H9 (cell line): ENCODE data around the gene MTFMT. TPM values are rescaled to one million over a fixed set of nuclear protein-coding genes. Genes with fewer than 3 reads are reported as not detected.

ENCODE experiments used
- DNase-seq: peaks from one replicate; pipeline ENCODE4 v3.0.0-alpha.2; 2017
- H2AFZ ChIP-seq: one replicate; pipeline ENCODE4 v1.6.1; 2013; ENCODE audit warnings: mild to moderate bottlenecking, low read length, control low read depth, moderate library complexity
- H2AK5ac ChIP-seq: 2 replicates; pipeline ENCODE4 v1.6.1; 2013; ENCODE audit warnings: low read length, control low read depth, mixed read lengths; ENCODE audit not compliant: insufficient read length
- H2BK120ac ChIP-seq: one replicate; pipeline ENCODE4 v1.6.1; 2013; ENCODE audit warnings: low read depth, mild to moderate bottlenecking, low read length, control low read depth, inconsistent platforms; ENCODE audit not compliant: poor library complexity, severe bottlenecking
- H2BK12ac ChIP-seq: 2 replicates; pipeline ENCODE4 v1.6.1; 2013; ENCODE audit warnings: low read length, control low read depth, mixed read lengths, low read depth; ENCODE audit not compliant: insufficient read length
- H2BK15ac ChIP-seq: 2 replicates; pipeline ENCODE4 v1.6.1; 2013; ENCODE audit warnings: low read depth, low read length, control low read depth
- H2BK20ac ChIP-seq: one replicate; pipeline ENCODE4 v1.6.1; 2013; ENCODE audit warnings: low read depth, mild to moderate bottlenecking, low read length, control low read depth, inconsistent platforms; ENCODE audit not compliant: poor library complexity, severe bottlenecking
- H2BK5ac ChIP-seq: 2 replicates; pipeline ENCODE4 v1.6.1; 2013; ENCODE audit warnings: low read length, control low read depth, mixed read lengths; ENCODE audit not compliant: insufficient read length
- H3K14ac ChIP-seq: 2 replicates; pipeline ENCODE4 v1.6.1; 2013; ENCODE audit warnings: low read length, control low read depth; ENCODE audit not compliant: insufficient read depth
- H3K18ac ChIP-seq: 2 replicates; pipeline ENCODE4 v1.6.1; 2013; ENCODE audit warnings: low read depth, mild to moderate bottlenecking, mixed read lengths, low read length, control low read depth; ENCODE audit not compliant: insufficient read length
- H3K23ac ChIP-seq: 2 replicates; pipeline ENCODE4 v1.6.1; 2013; ENCODE audit warnings: low read length, control low read depth, mixed read lengths, low read depth; ENCODE audit not compliant: insufficient read length
- H3K23me2 ChIP-seq: 2 replicates; pipeline ENCODE4 v1.6.1; 2013; ENCODE audit warnings: low read depth, mild to moderate bottlenecking, mixed read lengths, low read length, control low read depth; ENCODE audit not compliant: insufficient read length, poor library complexity, severe bottlenecking
- H3K27ac ChIP-seq: 2 replicates; pipeline ENCODE4 v1.5.1; 2013; ENCODE audit warnings: low read length, control low read depth, mixed read lengths, low read depth; ENCODE audit not compliant: insufficient read length
- H3K27me3 ChIP-seq: 2 replicates; pipeline ENCODE4 v1.6.1; 2013; ENCODE audit warnings: low read length, control low read depth, inconsistent platforms; ENCODE audit not compliant: insufficient read depth
- H3K4ac ChIP-seq: 2 replicates; pipeline ENCODE4 v1.6.1; 2013; ENCODE audit warnings: low read depth, mild to moderate bottlenecking, control low read depth, inconsistent platforms, low read length, moderate library complexity
- H3K4me1 ChIP-seq: 2 replicates; pipeline ENCODE4 v1.6.1; 2013; ENCODE audit warnings: low read length, control low read depth, inconsistent platforms; ENCODE audit not compliant: insufficient read depth
- H3K4me2 ChIP-seq: 2 replicates; pipeline ENCODE4 v1.6.1; 2013; ENCODE audit warnings: low read length, control low read depth, mixed read lengths; ENCODE audit not compliant: insufficient read length, insufficient read depth
- H3K56ac ChIP-seq: 2 replicates; pipeline ENCODE4 v1.6.1; 2013; ENCODE audit warnings: low read depth, mild to moderate bottlenecking, mixed read lengths, low read length, control low read depth; ENCODE audit not compliant: insufficient read length
- H3K79me1 ChIP-seq: 2 replicates; pipeline ENCODE4 v1.6.1; 2013; ENCODE audit warnings: low read depth, mild to moderate bottlenecking, moderate library complexity, low read length, control low read depth, inconsistent platforms; ENCODE audit not compliant: insufficient read depth, poor library complexity, severe bottlenecking
- H3K79me2 ChIP-seq: 2 replicates; pipeline ENCODE4 v1.6.1; 2013; ENCODE audit warnings: low read length, control low read depth, inconsistent platforms; ENCODE audit not compliant: insufficient read depth
- H3K9ac ChIP-seq: 2 replicates; pipeline ENCODE4 v1.6.1; 2013; ENCODE audit warnings: low read length, control low read depth, mixed read lengths; ENCODE audit not compliant: insufficient read length; ENCODE audit errors: extremely low read depth
- H3K9me3 ChIP-seq: one replicate; pipeline ENCODE4 v1.6.1; 2013; ENCODE audit warnings: low read depth, low read length, inconsistent platforms; ENCODE audit not compliant: control insufficient read depth
- H3T11ph ChIP-seq: one replicate; pipeline ENCODE4 v1.6.1; 2013; ENCODE audit warnings: mild to moderate bottlenecking, low read length, control low read depth, inconsistent platforms
- H4K20me1 ChIP-seq: one replicate; pipeline ENCODE4 v1.6.1; 2013; ENCODE audit not compliant: control insufficient read depth, insufficient read length, insufficient read depth
- H4K5ac ChIP-seq: 2 replicates; pipeline ENCODE4 v1.6.1; 2013; ENCODE audit warnings: low read depth, mild to moderate bottlenecking, mixed read lengths, low read length, control low read depth; ENCODE audit not compliant: insufficient read length
- H4K8ac ChIP-seq: replicated peaks from 2 replicates; pipeline ENCODE4 v1.6.1; 2013; ENCODE audit warnings: low read length, control low read depth, mixed read lengths, low read depth; ENCODE audit not compliant: insufficient read length
- H4K91ac ChIP-seq: 2 replicates; pipeline ENCODE4 v1.6.1; 2013; ENCODE audit warnings: low read depth, mild to moderate bottlenecking, moderate library complexity, mixed read lengths, low read length, control low read depth; ENCODE audit not compliant: insufficient read length
- H3K27ac Mint-ChIP-seq, 3 experiments: 2 replicates in 2 of 3; 3 replicates in 1 of 3; pipeline ENCODE4 v1.8.0; 2020 to 2021; ENCODE audit warnings: mixed read lengths in 3 of 3, mild to moderate bottlenecking in 1 of 3, moderate library complexity in 1 of 3
- H3K27me3 Mint-ChIP-seq: 2 replicates; pipeline ENCODE4 v1.8.0; 2021; ENCODE audit warnings: low read depth, mild to moderate bottlenecking, moderate library complexity, mixed read lengths
- H3K36me3 Mint-ChIP-seq, 3 experiments: 2 replicates in 2 of 3; 3 replicates in 1 of 3; pipeline ENCODE4 v1.8.0; 2020 to 2021; ENCODE audit warnings: low read depth in 3 of 3, mixed read lengths in 3 of 3; ENCODE audit not compliant: insufficient read depth in 1 of 3
- H3K4me1 Mint-ChIP-seq, 2 experiments: 2 replicates each; pipeline ENCODE4 v1.8.0; 2020; ENCODE audit warnings: mixed read lengths in 2 of 2
- H3K4me3 Mint-ChIP-seq, 2 experiments: 2 replicates in 1 of 2; 3 replicates in 1 of 2; pipeline ENCODE4 v1.8.0; 2020 to 2021; ENCODE audit warnings: mild to moderate bottlenecking in 2 of 2, mixed read lengths in 2 of 2, moderate library complexity in 1 of 2
- H3K9me3 Mint-ChIP-seq, 2 experiments: 2 replicates in 1 of 2; 3 replicates in 1 of 2; pipeline ENCODE4 v1.8.0; 2020; ENCODE audit warnings: mild to moderate bottlenecking in 2 of 2, mixed read lengths in 2 of 2, moderate library complexity in 1 of 2
- WGBS: extraction: QIAGEN DNeasy Blood & Tissue Kit; methylation state at CpG from one replicate; pipeline ENCODE4 v1.1.7; 2013; ENCODE audit warnings: missing lambda C conversion rate, low lambda C conversion rate, mixed read lengths; ENCODE audit not compliant: insufficient read length; ENCODE audit errors: extremely low coverage; 5-methylcytosine and 5-hydroxymethylcytosine counted together
- total RNA-seq: library from RNA; stranded (reverse); gene quantifications from 2 replicates; pipeline ENCODE4 v1.2.1, GENCODE V29; 2021
- TF ChIP-seq, protein P1 (sequence below): fragments of 200-600 bp; sonication (generic); conservative IDR thresholded peaks from 3 replicates; pipeline ENCODE4 v1.8.0; 2021; ENCODE audit warnings: antibody characterized with exemption, mild to moderate bottlenecking

The MTFMT gene
- total RNA-seq, 1 experiment from 2014 or later = 16.0 TPM

GRCh38 chr15:65067645-65068402 is 38.4 kb upstream of the MTFMT start, which contains the start of gene RASL12:
RASL12 (minus strand) TSS chr15:65067991; CDS start chr15:65067835, 156 bp downstream.
- no peak within 1 kb of the TSS for H3K27ac ChIP-seq

More at GRCh38 chr15:65067645-65068402, 38.4 kb upstream of the MTFMT start, which contains the start of gene RASL12:
- Histone ChIP-seq H2BK5ac (no peak within 1 kb of the TSS), H3K14ac (peak within 1 kb of the TSS; percentile 79; the same call in 1 of the 2 replicates), H4K5ac (no peak within 1 kb of the TSS), H3K9me3 (no peaks in the 10 kb centered on the region), H3K79me1 (no peaks in the 10 kb centered on the region), H3K4me2 (peak within 1 kb of the TSS; percentile 78), H2BK15ac (no peak within 1 kb of the TSS), H3K18ac (peak within 1 kb of the TSS; percentile 62), H2BK120ac (no peak within 1 kb of the TSS), H3K23me2 (peaks cover 7% of the 10 kb centered on the region), H4K91ac (no peak within 1 kb of the TSS), H3T11ph (no peak within 1 kb of the TSS), H3K4me1 (peaks cover 5% of the 10 kb centered on the region), H2BK12ac (no peak within 1 kb of the TSS), H3K27me3 (no peaks in the 10 kb centered on the region), H3K4ac (no peak within 1 kb of the TSS), H4K8ac (no peak within 1 kb of the TSS), H3K79me2 (no peaks in the 10 kb centered on the region), H3K9ac (peak within 1 kb of the TSS; percentile 16), H3K23ac (no peak within 1 kb of the TSS), H4K20me1 (no peaks in the 10 kb centered on the region), H3K56ac (no peak within 1 kb of the TSS), H2AK5ac (no peak within 1 kb of the TSS), H2BK20ac (peak within 1 kb of the TSS; percentile 62), H2AFZ (no peak within 1 kb of the TSS)
- Mint-ChIP-seq H3K27me3 (peaks cover 8% of the 10 kb centered on the region), H3K4me3 (peak within 1 kb of the TSS; percentile 74 to 85), H3K36me3 (peaks cover 0 to 3% (median 0%) of the 10 kb centered on the region in 3 experiments; a peak in 3 of 7 replicates), H3K27ac (peak within 1 kb of the TSS in 1 of 3 experiments; percentile 77; a peak in 2 of 7 replicates), H3K9me3 (peaks cover under 1 to 3% of the 10 kb centered on the region in 2 experiments; a peak in 3 of 5 replicates), H3K4me1 (peaks cover 36 to 37% of the 10 kb centered on the region in 2 experiments)
- WGBS = no CpG with 5 or more reads among the region's 66 CpGs
- TF ChIP-seq, protein P1, sequence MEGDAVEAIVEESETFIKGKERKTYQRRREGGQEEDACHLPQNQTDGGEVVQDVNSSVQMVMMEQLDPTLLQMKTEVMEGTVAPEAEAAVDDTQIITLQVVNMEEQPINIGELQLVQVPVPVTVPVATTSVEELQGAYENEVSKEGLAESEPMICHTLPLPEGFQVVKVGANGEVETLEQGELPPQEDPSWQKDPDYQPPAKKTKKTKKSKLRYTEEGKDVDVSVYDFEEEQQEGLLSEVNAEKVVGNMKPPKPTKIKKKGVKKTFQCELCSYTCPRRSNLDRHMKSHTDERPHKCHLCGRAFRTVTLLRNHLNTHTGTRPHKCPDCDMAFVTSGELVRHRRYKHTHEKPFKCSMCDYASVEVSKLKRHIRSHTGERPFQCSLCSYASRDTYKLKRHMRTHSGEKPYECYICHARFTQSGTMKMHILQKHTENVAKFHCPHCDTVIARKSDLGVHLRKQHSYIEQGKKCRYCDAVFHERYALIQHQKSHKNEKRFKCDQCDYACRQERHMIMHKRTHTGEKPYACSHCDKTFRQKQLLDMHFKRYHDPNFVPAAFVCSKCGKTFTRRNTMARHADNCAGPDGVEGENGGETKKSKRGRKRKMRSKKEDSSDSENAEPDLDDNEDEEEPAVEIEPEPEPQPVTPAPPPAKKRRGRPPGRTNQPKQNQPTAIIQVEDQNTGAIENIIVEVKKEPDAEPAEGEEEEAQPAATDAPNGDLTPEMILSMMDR = no peak
- DNase-seq = peak; percentile 66
